Mononuclear cell (primary cell): ENCODE results near the gene ADRA2B. TPM values are rescaled to one million over a fixed set of nuclear protein-coding genes. Genes with fewer than 3 reads are reported as not detected.

Experiments
- H3K27me3 ChIP-seq: 2 replicates; pipeline ENCODE4 v1.6.0; 2011; ENCODE audit warnings: low read length, control low read depth; ENCODE audit not compliant: insufficient read depth
- H3K4me1 ChIP-seq: 2 replicates; pipeline ENCODE4 v1.5.1; 2011; ENCODE audit warnings: mild to moderate bottlenecking, low read length, control low read depth; ENCODE audit not compliant: insufficient read depth
- H3K4me3 ChIP-seq: 2 replicates; pipeline ENCODE4 v1.5.1; 2011; ENCODE audit warnings: mild to moderate bottlenecking, low read length, moderate library complexity
- H3K9me3 ChIP-seq: 2 replicates; pipeline ENCODE4 v1.5.1; 2011; ENCODE audit warnings: low read depth, mild to moderate bottlenecking, control low read depth, low read length
- total RNA-seq: library from RNA; depleted of rRNA; stranded (reverse); fragments of >200 nt; gene quantifications from one replicate; pipeline ENCODE4 v1.2.3, GENCODE V29; 2012

Gene ADRA2B
- total RNA-seq, 1 donor: 1.5 TPM

- Histone ChIP-seq H3K27me3 (no peaks in the 10 kb centered on the region), H3K4me1 (peaks cover 40% of the 10 kb centered on the region), H3K9me3 (no peaks in the 10 kb centered on the region), H3K4me3 (no peak overlapping the region)
Observed at GRCh38 chr2:96153291-96153713, 36.9 kb upstream of the ADRA2B start.

GRCh38 chr2:96152304-96153161 lies 36.2 kb upstream of the ADRA2B start:
- Histone ChIP-seq H3K9me3 (no peaks in the 10 kb centered on the region), H3K4me3 (no peak overlapping the region), H3K4me1 (peaks cover 40% of the 10 kb centered on the region), H3K27me3 (no peaks in the 10 kb centered on the region)

- Histone ChIP-seq H3K4me1 (peaks cover 40% of the 10 kb centered on the region), H3K4me3 (no peak overlapping the region), H3K9me3 (no peaks in the 10 kb centered on the region), H3K27me3 (no peaks in the 10 kb centered on the region)
Observed at GRCh38 chr2:96151595-96152303, 35.4 kb upstream of the ADRA2B start.

- Histone ChIP-seq H3K4me3 (no peak overlapping the region), H3K4me1 (peaks cover 40% of the 10 kb centered on the region), H3K9me3 (no peaks in the 10 kb centered on the region), H3K27me3 (no peaks in the 10 kb centered on the region)
Observed at GRCh38 chr2:96150791-96151594, 34.6 kb upstream of the ADRA2B start.

- peaks cover 43% of the 10 kb centered on the region for H3K4me1 ChIP-seq
- H3K9me3 ChIP-seq: no peaks in the 10 kb centered on the region
- no peaks in the 10 kb centered on the region for H3K27me3 ChIP-seq
- H3K4me3 ChIP-seq: no peak overlapping the region
Observed at GRCh38 chr2:96150007-96150640, 33.8 kb upstream of the ADRA2B start.

GRCh38 chr2:96148410-96149217 lies 32.2 kb upstream of the ADRA2B start:
- Histone ChIP-seq H3K9me3 (no peaks in the 10 kb centered on the region), H3K4me1 (peaks cover 57% of the 10 kb centered on the region), H3K27me3 (no peaks in the 10 kb centered on the region), H3K4me3 (no peak overlapping the region)

- no peak overlapping the region for H3K4me3 ChIP-seq
- no peaks in the 10 kb centered on the region for H3K9me3 ChIP-seq
- H3K4me1 ChIP-seq: peaks cover 66% of the 10 kb centered on the region
- H3K27me3 ChIP-seq: no peaks in the 10 kb centered on the region
Observed at GRCh38 chr2:96147593-96148201, 31.3 kb upstream of the ADRA2B start.

DNA sequence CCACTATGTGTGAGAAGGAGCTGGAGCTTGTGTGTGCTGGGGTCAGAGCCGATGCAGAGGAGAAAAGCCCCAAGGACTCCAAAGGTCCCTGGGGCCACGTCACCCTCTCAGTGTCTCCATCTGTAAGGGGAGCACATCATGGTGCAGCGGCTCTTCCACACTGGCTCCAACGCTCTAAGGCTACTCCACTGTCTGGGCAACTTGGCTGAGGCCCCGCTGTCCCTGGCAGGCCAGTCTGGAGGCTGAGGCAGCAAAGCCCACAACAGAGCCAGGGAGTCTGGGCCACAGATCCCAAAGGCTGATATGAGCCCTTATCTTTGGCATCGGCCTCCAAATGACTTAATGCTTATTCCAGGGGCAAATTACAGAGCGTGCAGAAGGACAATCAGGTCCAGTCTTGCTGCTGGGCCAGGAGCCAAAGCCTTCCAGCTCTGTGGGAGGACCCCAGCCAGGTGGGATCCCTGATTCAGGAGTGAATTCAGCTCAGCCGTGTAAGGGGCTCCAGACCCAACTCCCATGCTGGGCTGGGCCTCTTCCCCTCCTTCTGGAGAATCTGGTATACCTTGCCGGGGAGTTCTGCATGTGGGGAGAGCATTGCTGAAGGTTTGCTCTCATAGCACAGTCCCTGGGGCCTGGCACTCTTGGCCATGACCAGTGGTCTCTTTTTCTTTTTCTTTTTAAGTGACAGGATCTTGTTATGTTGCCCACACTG lies 30.7 kb upstream of the ADRA2B start:
- H3K9me3 ChIP-seq: no peaks in the 10 kb centered on the region
- peaks cover 72% of the 10 kb centered on the region for H3K4me1 ChIP-seq
- H3K4me3 ChIP-seq: no peak overlapping the region
- no peaks in the 10 kb centered on the region for H3K27me3 ChIP-seq

GRCh38 chr2:96146153-96146880 lies 29.9 kb upstream of the ADRA2B start:
- Histone ChIP-seq H3K27me3 (no peaks in the 10 kb centered on the region), H3K4me1 (peaks cover 70% of the 10 kb centered on the region), H3K9me3 (no peaks in the 10 kb centered on the region), H3K4me3 (peak overlapping the region; percentile 58)

GRCh38 chr2:96145848-96146152 lies 29.4 kb upstream of the ADRA2B start:
- Histone ChIP-seq H3K9me3 (no peaks in the 10 kb centered on the region), H3K4me1 (peaks cover 69% of the 10 kb centered on the region), H3K4me3 (peak overlapping the region; percentile 58), H3K27me3 (no peaks in the 10 kb centered on the region)

DNA sequence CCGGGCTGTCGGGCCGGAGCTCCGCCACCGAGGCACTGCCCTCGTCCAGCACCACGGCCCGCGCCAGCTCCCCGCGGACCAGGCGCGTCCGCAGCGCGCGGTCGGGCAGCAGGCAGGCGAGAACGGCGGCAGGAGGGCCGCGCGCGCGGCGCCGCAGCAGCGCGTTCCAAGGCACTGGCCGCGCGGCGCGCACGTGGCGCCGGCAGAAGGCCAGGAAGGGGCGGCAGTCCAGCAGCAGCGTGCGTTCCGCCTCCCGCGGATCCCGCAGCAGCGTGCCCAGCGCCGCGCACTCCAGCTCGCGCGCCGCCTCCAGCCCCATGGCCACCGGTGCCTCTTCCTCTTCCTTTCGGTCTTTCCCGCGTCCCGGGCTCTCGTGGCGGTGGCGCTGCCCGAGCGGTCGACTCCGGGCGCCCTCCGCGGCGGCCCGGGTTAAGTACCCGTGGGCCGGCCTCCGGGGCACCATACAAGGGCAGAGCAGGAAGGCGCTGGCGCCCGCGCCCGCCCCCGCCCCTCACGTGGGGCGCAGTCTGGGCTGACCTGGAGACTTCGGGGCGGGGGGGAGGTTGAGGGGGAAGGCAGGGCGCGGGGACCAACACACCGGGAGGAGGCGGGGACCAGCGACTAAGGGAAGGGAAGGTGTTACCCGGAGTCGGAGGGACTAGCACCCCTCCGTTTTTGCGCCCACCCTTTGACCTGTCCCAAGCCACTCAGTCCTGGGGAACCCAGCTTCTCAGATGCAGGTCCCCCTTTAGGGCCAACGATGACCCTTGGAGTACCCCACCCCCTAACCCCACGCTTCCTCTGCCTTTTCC lies 28.9 kb upstream of the ADRA2B start, which contains the start of gene DUSP2:
Gene DUSP2 (minus strand): TSS at position 405 of the 812 bp plus-strand sequence. CDS start 86 bp downstream, at position 319.
- Histone ChIP-seq H3K4me1 (peaks cover 69% of the 10 kb centered on the region), H3K9me3 (no peaks in the 10 kb centered on the region), H3K27me3 (no peaks in the 10 kb centered on the region), H3K4me3 (peak within 1 kb of the TSS; percentile 58)

GRCh38 chr2:96144481-96145035 lies 28.2 kb upstream of the ADRA2B start:
- H3K4me1 ChIP-seq: peaks cover 69% of the 10 kb centered on the region
- H3K9me3 ChIP-seq: no peaks in the 10 kb centered on the region
- H3K4me3 ChIP-seq: peak overlapping the region; percentile 58
- H3K27me3 ChIP-seq: no peaks in the 10 kb centered on the region
